Stimulated activated CD4-positive, alpha-beta T cell treated with anti-CD3 and anti-CD28 coated beads, TNF-alpha, amount 100 ng/mL, for 1 hour (primary cell): ENCODE measurements around the gene CLK3.
"Not testable (repeated sequence)": the region's sequence is repeated elsewhere in the genome, so short reads cannot be mapped to it uniquely, and the experiment has no call there.

Experiments used
- DNase-seq, 3 donors: peaks; one replicate each; pipeline ENCODE4 v3.0.0-alpha.2; 2020; ENCODE audit warnings: low read depth in 3 of 3, low spot score in 1 of 3

CLK3 gene

DNA sequence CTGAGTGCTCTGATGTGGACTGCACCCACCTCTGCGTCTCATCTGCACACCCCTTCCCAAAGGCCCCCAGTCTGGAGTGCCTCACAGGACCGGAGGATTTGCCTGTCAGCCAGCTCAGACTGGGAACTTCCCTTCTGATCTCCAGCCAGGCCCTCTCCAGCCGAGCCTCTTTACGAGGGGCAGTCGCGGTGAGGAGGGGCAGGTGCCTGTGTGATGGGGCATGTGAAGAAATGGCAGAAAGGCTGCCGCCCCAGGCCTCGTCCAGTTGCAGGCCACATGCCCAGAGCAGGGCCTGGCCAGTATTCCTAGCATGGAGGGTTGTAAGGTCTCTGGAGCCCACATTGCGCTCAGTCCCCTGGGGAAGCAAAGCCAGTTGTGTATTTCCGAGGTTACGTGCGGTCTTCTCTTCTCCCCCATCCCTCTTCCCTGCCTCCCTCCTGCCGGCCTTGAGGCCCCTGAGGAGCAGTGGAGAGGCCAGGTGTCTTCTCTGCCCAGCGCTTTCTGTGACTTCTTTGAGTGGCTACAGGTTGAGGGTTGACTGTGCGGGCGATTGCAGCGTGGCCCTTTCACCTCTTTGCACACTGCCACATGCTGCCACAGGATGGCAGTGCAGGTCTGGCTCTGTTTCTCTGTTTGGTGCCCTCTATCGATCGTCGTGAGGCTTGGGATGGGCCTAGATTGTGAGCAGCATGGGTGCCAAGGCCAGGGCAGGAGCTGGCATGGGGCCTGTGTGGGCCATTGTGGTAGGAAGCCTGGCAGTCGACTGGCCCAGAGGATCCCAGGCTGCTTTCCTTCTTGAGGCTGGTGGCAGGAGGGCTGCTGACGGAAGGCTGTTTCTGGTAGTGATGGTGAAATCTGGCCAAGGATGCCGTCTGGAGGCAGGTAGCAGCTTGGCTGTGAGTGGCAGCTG lies 5.3 kb downstream of the CLK3 start:
- DNase-seq: peak; percentile 22 to 55 (median 39)

DNA sequence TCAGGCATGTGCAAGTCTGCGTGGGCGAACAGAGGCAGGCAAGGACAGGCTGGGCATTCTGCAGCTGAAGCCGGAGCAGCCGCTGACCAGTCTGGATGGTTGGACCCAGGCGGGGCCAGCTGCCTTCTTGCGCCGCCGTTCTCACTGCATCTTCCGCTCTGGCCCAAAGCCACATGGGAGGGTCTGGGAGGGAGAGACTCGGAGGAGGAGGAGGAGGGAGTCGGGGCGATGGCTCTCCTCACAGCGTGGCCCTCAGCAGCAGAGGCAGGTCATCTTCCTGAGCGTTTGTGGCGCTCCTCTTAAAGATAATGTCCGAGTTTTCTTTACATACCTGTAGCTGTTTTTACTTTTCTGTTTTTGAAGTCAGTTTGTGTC lies 5.9 kb downstream of the CLK3 start:
- no peak for DNase-seq

DNA sequence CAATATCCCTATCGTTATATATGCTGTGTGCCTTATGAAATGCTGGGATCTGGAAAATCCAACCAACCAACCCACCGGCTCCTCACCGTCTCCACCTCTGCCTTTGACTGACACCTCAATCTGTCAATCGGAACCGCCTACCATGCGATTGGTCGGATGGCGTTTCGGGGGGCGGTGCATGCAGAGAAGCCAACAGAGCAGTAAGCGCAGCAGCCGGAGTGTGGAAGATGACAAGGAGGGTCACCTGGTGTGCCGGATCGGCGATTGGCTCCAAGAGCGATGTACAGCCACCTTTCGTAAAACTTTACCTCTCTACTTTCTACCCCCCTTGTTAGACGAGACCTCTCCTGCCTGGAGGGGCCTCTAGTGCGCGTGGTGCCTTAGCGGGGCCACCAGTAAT lies 6.3 kb downstream of the CLK3 start:
- DNase-seq: no peak

DNA sequence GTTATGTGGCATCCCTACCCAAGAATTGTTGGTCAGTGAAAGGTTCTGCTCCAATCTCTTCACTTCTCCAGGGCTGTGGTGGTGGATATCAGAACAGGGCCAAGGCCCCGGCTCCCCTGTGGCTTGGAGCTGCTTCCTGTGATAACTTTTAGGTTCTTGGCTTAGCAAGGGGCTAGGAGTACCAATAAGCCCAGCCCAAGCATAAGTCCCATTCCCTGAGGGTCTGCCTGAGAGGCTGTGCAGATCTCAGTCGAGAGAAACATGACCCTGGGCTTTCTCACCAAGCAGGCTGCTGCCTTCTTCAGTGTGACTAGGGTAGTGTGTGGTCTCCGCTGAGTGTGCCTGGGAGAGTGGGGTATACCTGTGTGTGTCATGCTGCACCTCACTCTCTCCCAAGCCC lies 7.1 kb downstream of the CLK3 start:
- DNase-seq: no peak

DNA sequence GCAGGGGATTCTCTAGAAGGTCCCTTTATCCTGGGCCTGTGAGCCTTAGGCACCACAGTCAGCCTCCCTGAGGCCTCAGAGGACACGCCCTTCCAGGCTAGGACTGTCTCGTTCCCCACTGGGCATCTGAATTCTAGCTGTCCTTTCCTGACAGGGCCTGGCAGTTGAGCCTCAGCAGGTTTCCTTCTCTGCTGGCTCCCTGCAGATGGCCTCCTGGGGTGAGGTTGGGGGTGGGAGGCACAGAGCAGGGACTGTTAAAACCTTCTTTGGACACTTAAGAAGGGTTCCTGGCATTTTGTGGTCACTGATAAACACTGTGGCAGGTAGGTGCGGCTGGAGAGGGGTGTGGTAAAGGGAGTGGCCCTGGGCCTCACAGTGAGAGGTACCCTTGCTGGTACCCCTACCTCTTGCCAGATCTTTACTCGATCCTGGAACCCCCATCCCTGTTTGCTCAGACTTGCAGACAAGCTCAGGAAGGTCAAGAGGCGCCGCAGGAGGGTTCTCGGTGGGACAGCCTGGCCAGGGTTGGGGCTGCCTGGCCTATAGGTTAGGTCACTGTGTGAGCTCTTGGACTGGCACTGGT lies 8.5 kb downstream of the CLK3 start:
- DNase-seq: no peak

DNA sequence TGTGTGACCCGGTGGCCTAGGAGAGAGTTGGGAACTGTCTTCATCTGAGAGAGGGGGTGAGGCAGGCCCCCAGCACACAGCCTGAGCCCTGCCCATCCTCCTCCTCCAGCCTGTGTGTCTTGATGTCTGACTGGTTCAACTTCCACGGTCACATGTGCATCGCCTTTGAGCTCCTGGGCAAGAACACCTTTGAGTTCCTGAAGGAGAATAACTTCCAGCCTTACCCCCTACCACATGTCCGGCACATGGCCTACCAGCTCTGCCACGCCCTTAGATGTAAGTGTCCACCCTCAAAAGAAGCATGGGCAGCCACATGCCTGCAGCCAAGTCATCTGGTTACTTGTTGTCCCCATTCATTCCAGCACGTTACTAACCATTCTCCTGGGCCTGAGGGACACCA lies 10.1 kb downstream of the CLK3 start:
- no peak for DNase-seq

DNA sequence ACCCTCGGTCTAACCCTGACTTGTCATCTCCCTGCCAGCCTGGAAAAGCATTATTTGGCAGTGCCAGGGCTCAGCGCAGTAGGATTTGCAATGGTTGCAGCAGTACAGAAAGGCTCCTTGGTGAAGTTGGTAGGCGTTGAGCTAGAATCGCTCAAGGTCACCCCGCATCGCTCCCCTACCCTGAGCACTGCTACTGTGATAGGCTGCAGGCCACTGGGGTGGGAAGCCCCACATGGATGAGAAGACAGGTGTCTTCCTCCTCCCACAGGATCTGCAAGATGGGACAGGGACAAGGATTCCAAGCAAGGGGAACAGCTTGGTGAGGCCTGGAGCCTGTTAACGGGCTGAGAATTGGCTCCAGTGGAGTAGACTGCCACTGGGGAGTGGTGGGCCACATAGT lies 10.7 kb downstream of the CLK3 start:
- no peak for DNase-seq

DNA sequence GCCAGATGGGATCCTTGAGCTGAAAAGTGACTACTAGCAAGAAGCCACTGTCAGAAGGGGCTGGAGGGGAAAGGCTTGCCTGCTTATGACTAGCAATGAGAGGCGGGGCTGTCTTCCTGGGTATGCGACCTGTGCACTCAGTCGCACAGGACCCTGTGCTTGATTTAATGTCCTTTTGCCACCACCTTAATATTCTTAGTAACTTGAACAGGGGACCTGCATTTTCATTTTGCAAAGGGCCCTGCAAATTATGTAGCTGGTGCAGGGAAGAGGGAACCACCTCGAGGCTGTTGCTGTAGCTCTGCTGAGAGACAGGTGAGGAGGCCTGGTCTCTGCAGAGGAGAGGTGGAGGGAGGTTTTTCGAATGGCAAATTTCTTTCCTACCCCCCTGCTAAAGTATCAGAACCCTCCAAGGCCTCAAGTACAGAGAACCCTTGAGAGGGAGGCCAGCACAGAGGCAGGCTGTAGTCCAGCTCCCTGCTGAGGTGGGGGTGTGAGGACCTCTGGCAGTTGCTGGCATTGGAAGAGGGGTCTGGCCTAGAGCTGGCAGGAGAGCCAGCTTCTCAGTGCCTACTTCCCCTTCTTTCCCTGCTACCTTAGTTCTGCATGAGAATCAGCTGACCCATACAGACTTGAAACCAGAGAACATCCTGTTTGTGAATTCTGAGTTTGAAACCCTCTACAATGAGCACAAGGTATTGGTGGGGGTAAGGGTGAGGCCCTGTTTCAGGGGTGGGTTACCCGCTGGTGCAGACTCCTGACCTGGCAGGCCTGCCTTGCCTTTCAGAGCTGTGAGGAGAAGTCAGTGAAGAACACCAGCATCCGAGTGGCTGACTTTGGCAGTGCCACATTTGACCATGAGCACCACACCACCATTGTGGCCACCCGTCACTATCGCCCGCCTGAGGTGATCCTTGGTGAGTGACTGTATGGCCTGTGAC lies 11.4 kb downstream of the CLK3 start:
- DNase-seq: no peak

DNA sequence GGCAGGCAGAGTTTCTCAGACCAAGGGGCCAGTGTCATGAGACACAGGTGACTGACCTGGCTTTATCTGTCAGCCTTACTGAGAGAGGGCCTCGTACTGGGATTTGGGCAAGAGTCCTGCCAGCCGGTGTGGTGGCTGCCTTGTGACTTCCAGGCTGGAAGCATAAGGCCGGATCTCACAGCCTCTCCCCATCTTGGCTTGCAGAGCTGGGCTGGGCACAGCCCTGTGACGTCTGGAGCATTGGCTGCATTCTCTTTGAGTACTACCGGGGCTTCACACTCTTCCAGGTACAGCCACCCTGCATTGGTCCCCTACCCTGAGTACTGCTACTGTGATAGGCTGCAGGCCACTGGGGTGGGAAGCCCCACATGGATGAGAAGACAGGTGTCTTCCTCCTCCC lies 12.1 kb downstream of the CLK3 start:
- DNase-seq: no peak

DNA sequence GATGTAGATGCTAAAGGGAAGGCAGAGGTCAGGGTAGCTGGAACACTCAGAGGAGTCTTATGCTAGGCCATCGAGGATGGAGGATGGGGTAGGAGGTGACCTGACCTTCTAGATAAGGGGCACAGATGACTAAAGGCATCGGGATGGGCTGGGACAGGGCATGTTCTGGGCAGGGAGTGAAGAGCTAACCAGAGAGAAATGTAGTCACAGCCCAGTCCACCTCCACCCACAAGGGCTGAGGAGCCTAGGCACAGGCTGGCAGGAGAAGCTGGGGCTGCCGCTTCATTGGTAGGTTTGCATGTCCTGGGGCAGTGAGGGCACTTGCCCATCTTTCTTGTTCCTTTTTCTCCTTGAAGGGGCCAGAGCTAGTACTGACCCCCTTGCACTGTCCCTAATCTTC lies 12.6 kb downstream of the CLK3 start:
- DNase-seq: no peak

DNA sequence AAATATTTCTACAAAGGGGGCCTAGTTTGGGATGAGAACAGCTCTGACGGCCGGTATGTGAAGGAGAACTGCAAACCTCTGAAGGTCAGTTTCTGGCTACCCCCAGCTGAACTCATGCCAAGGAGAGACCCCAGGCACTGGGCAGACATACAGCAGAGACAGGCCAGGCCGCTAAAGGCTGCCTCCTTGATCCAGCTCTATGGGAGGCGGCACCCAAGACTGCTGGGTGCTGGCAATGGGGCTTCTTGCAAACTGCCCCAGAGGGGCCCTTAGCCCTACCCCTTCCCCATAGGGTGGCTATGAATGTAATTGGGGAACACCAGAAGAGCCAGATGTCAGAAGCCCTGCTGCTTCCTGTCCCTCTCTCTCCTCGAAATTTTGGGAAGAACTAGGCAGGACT lies 13.3 kb downstream of the CLK3 start:
- no peak for DNase-seq

DNA sequence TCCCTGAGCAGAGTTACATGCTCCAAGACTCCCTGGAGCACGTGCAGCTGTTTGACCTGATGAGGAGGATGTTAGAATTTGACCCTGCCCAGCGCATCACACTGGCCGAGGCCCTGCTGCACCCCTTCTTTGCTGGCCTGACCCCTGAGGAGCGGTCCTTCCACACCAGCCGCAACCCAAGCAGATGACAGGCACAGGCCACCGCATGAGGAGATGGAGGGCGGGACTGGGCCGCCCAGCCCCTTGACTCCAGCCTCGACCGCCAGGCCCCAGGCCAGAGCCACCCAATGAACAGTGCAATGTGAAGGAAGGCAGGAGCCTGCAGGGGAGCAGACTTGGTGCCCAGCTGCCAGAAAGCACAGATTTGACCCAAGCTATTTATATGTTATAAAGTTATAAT lies 14.1 kb downstream of the CLK3 start:
- not testable (repeated sequence) for DNase-seq

DNA sequence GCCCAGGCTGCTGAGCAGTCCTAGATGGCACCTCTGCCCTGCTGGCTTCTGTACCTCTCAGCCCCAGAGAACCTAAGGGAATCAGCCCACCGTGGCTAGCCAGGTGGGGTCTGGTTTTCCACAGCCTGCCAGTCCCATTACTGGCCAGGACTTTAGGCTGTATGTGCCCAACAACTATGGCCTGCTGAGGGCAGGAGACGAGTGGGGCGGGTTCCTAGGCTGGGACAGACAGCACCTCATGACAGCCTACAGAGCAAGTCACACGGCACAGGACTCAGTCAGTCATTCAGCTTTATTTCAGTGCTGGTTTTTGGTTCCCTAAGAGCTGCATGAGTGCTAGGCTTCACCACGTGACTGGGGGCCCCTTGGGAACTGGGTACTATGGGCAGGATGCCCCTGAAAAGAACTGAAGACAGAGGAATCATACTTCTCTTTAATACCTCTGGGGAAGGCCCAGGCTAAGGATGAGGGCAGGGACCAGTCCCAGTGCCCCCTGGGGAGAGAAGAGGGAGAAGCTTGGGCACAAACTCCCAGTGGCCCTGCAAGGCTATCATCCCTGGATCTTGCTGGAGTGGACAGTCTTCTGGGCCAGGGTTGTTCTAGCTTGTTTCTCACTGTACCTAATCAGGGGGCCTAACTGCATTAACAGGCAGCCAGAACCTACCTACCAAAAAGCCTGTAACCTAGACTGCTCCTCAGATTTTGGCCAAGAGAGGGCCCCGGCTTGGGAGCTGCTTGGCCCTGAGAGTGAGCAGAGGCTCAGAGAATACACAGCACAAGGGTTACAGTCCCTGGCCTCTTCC lies 14.8 kb downstream of the CLK3 start:
- no peak for DNase-seq

DNA sequence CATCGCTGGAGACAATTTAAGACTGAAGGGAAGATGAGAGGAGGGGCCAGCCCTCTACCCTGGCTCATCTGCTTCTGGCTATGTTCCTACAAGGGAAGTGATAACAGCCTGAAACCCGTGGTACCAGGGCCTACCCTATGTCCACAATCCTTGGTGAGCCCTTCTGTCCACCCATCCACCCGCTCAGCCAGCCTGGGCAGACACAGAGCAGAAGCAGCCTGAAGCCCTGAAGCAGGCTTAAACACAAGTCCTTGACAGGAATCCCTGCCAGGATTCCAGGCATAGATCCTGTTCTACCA lies 15.4 kb downstream of the CLK3 start:
- no peak for DNase-seq

DNA sequence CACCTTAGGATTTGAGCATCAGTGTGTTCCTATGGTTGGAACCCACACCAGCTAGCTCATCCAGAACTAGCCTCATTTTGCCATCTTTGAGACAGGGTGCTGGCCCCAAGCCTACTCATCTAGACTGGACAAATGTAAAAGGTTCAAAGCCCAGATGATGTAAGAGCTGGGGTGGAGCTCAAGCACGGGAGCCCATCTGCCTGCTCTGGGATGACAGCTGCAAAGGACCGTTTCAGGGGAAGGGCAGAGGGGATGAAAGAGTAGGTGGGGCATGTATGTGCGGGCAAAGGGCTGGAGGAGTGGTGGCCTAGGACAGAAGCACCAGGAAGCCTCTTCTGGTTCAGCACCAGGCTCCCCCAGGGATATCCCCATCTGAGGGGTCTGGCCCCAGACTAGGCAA lies 15.8 kb downstream of the CLK3 start:
- DNase-seq: no peak

DNA sequence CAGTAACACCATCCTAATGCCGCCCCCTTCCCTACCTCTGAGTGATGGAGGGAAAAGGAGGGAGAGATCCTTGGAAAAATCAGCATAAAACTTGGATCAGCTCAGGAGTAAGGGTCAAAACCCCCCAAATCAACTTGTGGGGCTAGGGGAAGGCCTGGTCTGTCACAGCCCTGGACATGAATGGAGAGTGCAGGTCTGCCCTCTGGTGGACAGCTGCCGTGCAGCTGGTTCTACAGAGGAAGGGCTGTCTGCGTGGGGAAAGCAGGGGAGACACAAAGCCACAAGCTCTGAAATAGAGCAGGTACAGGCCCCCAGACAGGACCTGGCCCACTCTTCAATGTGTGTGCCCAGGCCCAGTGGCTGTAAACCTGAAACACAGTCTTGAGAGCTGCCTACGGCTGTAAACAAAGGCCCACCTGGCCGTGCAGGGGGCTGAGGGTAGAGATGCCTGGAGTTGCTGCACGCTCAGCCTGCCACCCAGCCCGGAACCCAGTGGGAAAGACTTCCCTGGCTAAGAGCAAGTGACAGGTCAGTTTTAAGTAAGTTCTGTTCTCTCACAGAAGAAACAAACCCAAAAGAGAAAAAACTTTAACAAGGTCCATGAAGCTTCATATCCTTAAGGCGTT lies 16.4 kb downstream of the CLK3 start:
- DNase-seq: peak in 2 of 3 donors; percentile 17 to 48

DNA sequence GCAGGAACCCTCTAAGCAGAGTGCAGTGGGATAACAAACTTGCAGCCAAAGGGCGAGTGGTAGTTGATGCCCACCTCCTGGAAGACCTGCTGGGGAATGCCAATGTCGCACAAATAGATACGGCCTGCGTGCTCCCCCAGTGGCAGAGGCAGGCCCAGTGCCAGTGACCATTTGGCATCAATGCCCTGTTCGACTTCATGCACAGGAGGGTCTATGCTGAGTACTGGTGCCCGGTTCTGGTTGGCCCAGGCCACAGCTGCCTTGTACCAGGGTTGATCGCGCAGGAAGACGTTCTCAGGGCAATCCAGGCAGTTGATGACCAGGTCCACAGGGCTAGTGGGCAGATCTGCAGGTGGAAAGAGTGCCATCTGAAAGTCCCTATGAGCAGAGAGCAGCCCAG lies 17.0 kb downstream of the CLK3 start:
- DNase-seq: no peak

DNA sequence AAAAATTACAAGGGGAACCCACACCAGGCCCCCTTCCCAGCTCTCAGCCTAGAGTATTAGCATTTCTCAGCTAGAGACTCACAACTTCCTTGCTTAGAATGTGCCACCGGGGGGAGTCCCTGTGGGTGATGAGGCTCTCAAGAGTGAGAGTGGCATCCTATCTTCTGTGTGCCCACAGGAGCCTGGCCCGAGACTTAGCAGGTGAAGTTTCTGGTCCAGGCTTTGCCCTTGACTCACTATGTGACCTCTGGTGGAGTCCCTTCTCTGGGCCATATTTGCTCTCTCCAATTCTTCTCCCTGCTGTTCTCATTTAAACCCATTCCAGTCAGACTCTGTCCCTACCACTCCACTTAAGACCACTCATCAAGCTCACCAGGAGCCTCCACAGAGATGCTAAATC lies 18.1 kb downstream of the CLK3 start:
- DNase-seq: no peak

DNA sequence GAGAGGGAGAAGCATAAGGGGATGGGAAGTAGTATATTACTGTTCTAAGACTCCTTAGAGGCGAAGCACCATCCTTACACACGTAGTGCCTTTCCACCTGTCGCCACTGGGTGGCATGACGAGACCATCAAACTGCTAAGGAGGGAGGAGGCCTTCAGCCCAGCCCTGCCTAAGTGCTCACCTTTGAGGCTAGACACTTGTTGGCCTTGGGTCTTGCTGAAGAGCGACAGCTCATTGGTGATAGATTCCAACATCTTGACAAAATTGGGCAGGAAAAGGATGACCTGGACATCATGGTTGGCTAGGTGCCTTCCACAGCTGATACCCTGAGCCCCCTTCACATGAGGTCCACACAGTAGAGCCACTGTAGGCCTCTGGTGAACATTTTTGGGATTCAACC lies 19.6 kb downstream of the CLK3 start:
- peak; percentile 41 to 64 (median 45) for DNase-seq

DNA sequence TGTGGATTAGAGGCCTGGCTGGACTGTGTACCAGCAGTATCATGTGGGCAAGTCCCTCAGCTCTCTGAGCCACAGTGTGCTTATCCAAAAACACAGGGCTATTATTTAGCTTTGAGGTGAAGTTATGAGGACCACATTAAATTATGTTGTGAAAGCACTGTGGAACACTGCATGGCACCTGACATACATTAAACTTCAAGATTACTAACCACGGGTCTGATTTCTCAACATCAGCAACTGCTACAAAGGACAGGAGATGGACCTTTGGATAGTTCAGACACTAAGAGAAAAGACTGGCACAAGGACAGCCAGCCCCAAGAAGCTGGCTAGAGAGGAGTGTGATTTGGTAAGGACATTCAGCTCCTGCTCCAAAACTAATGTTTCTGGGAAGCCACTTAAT lies 21.3 kb downstream of the CLK3 start:
- DNase-seq: no peak

DNA sequence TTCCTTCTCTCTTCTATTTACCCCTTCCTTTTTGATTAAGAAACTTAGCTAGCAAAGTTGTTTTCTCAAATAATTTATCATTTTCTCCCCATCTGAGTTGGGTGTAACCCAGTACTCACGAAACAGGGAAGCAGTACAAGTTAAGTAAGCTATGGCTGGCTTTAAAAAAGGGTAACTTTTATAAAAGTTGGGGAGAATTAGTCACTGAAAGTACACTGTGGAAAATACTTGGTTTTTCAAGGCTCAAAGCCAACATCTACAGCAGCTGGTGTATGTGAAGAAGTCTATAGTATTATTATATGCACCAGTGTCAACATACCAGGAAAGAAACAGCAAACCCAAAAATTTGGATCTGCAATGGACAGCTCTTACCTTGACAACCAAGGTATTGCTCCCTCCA lies 25.5 kb downstream of the CLK3 start:
- DNase-seq: no peak
